Measurements from ENCODE around the gene TMX4.
"Not testable (repeated sequence)": the region's sequence is repeated elsewhere in the genome, so short reads cannot be mapped to it uniquely, and the experiment has no call there.

Gene TMX4

GRCh38 chr20:7966176-7966575 is 53.4 kb downstream of the TMX4 start:
- FAIRE-seq, result no peak

- FAIRE-seq, result no peak
Observed at GRCh38 chr20:7959484-7959883, 60.1 kb downstream of the TMX4 start.

- not testable (repeated sequence) for FAIRE-seq
Observed at GRCh38 chr20:7956561-7956960, 63.0 kb downstream of the TMX4 start.

- FAIRE-seq, result no peak
Observed at GRCh38 chr20:7950387-7950786, 69.2 kb downstream of the TMX4 start.

GRCh38 chr20:7943891-7944290 is 75.7 kb downstream of the TMX4 start:
- FAIRE-seq, result no peak

- no peak for FAIRE-seq
Observed at GRCh38 chr20:7940341-7940740, 79.2 kb downstream of the TMX4 start, which contains the start of gene HAO1. TSS of gene HAO1 (minus strand) at chr20:7940458. CDS start at chr20:7940422, 36 bp downstream.

GRCh38 chr20:7939663-7940062 is 79.9 kb downstream of the TMX4 start:
- no peak for FAIRE-seq

GRCh38 chr20:7938058-7938457 is 81.5 kb downstream of the TMX4 start:
- no peak for FAIRE-seq

- FAIRE-seq, result no peak
Observed at GRCh38 chr20:7937328-7937727, 82.2 kb downstream of the TMX4 start.

GRCh38 chr20:7935027-7935551 is 84.5 kb downstream of the TMX4 start:
- FAIRE-seq, result no peak

- no peak for FAIRE-seq
Observed at GRCh38 chr20:7933346-7933745, 86.2 kb downstream of the TMX4 start.

GRCh38 chr20:7930343-7930742 is 89.2 kb downstream of the TMX4 start:
- FAIRE-seq, result no peak

Data from TTC549 (cell line).